ENCODE measurements around the gene PARD3B.
"Not testable (repeated sequence)": the region's sequence is repeated elsewhere in the genome, so short reads cannot be mapped to it uniquely, and the experiment has no call there.

Gene PARD3B

DNA sequence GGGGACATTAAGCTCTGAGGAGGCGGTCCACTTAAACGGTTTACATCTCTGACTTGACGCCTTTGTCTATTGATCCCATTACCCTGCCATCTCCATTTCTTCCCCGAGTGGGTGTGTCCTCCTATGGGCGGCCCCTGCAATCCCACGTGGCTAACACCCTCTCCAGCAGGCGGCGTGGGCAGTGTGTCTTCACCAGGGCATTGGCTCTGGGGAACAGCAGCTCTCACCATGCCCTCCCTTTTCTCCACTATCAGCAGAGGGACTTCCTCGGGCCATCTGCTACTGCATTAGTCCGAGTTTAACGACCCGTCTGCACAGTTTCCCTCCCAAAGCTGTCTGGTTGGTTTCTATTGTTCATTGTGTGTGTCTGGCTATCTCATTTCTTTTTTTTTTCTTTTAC lies 625.1 kb downstream of the PARD3B start:
- peak; percentile 53 for DNase-seq

DNA sequence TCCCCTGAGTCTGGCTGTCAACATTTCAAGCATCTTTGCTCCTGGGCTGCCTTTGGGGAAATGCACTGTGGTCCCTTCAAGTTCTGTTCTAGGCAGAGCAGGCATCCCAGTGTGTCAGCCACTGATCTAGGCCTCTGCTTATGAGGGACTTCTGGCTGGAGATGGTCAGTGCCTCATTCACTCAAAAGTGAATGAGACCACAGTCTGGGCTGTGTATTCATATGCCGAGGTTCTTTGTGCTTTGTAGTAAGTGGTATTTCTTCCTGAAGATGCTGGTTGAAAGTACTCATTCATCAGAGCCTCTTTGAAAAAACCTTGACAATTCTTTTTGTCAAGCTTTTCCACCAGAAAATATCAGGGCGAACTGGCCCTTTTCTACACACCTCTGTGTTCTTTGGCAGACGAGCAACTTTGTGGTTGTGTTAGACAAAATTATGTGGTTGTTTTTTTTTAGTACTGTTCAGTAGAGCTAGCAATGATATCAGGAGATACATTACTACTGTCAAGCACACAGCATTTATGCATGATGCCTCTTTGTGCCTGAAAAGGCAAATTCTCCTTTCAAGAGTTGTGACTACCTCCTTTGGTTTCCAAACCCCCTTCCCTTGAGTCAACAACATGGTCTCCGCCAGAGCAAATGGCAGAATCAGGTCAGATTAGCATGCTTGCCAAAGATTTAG lies 626.1 kb downstream of the PARD3B start:
- DNase-seq: no peak

DNA sequence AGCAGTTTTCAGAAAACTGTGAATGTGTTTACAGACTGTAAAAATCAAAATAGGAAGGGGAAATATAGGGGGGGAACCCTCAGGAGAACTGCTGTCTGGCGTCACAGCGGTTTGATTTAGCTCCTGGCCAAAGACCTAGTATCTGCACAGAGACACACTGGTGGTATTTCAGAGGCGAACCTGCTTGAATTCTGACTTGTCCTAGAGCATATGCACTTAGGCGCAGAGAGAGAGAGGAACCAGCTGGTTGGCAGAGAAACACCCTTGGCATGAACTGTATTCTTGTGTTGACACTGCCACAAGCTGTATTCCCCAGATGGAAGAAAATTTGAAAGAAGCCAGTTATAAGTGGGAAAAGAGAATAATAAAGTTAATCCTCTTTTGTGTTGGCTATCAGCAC lies 630.6 kb downstream of the PARD3B start:
- DNase-seq: no peak

GRCh38 chr2:205176546-205176945 lies 631.3 kb downstream of the PARD3B start:
- no peak for DNase-seq

GRCh38 chr2:205177546-205177945 lies 632.3 kb downstream of the PARD3B start:
- no peak for DNase-seq

DNA sequence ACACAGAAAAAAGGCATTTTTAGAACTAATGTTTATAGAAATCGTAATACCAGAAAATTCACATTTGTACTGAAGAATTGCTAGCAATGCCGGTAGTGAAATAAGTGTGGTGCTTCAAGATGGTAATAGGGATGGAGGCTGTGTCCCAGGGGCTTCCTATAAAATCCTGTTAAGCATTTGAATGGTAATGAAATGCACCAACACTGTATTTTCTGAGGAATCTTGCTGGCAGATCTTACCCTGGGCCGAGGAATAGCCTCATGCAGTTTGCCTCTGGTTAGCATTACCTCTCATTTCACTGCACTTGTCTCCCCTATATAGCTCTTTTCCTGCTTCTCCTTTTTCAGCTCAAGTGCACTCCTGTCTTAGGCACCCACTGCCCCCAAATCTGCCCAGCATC lies 635.5 kb downstream of the PARD3B start:
- no peak for DNase-seq

GRCh38 chr2:205187731-205188130 lies 642.5 kb downstream of the PARD3B start:
- DNase-seq: no peak

DNA sequence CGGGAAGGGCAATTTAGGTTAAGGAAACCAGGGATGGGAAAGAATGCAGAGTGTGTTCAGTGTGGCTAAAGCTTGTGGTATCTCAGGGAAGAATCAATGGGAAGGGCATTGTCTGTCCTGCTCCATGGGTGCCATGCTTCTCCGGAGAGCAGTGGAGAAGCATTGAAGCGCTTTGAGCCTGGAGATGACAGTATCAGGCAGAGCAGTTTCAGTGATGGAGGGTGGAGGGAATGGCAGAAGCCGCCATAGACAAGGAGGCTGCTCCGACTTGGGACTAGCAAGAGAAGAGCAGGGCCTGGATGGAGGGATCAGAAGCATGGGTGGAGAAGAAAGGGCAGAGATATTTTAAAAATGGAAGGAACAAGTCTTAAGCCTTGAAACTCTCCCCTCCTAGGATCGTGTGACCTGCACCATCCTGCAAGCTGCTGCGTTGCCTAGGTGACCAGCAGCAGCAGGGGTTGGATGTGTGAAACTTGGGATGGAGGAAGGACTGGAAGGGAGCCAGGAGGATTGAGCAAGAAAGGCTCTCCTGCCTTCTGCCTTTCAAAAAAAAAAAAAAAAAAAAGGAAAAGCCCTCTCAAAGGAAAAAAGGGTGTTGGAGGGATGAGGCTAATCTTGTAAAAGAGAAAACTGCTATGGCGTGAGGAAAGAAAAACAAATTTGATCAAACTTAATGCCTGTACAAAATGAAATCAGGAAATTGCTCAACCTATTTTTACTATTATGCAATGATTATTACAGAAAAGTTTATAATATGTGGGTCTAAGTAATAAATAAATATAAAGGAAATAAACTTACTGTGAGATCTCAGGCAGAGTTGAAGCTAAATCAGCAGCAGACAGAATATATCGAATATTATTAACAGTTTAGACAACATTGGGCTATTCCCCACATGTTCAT lies 643.2 kb downstream of the PARD3B start:
- no peak for DNase-seq

DNA sequence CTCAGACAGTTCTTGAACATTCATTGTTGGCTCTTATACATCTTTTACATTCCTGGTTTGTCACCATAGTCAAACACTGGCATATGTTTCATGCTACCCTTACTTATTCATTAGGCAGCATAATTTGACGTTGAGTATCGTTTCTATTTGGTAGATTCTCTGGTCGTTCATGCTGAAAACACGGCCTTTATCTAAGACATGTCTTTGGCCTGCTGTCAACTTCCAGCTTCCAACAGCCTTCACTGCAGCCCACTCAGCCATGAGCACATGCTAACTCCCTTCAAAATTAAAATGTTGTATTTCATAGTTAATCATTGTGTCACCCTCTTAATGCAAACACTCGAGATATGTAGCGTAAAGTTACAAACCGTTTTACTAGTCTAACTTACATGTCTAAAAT lies 644.0 kb downstream of the PARD3B start:
- DNase-seq: no peak

DNA sequence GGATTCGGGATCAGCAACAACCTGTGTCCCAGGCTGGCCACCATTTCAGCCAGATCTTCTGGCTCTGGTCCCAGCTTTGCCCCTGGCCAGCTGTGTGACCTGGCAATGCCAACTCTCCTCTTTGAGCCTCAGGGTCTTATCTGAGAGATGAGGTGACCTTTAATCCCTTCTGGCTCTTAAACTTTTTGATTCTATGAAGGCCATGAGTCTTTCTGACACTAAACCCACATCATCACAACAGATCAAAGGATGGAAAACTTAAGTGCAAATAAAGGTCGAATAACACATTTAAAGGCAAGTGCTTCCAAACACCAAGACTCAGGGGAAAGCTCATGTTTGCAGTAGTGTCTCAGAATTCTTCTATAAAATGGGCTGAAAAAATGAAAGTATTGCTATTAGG lies 645.3 kb downstream of the PARD3B start:
- DNase-seq: no peak

DNA sequence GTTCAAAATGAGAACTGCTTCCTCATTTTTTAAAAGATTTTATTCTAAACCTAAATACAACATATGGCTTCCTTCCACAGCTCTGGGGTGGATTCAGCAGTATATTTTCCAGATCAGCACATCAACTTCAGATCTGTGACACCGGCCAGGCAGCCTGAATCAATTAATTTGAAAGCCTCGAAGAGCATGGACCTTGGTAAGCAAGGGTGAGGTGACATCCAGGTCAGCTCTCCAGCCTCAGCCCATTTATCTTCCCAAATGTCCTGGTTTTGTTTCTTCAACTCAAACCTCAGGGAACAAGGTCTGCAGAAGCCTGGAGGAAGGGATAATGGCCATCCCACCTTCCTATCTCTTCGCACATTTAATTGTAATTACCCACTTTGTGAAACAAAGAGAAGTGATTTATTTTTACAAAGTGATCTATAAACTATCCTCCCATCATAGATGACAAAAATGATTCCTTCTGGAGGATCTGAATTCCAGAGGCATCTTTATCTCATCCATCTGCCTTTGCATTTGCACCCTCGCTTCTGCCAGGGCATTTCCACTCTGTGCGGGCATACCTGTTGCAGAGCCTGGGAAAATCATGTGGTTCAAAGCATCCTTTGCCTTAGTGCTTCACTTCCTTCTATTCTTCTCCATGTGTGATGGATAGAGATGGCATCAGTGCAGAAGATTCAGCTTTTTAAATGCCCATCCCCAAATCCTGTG lies 648.0 kb downstream of the PARD3B start:
- no peak for DNase-seq

GRCh38 chr2:205193836-205194228 lies 648.6 kb downstream of the PARD3B start:
- DNase-seq: no peak

GRCh38 chr2:205197468-205198139 lies 652.3 kb downstream of the PARD3B start:
- no peak for DNase-seq

GRCh38 chr2:205198140-205198525 lies 652.9 kb downstream of the PARD3B start:
- DNase-seq: no peak

GRCh38 chr2:205199165-205199850 lies 654.0 kb downstream of the PARD3B start:
- no peak for DNase-seq

GRCh38 chr2:205210494-205210893 lies 665.2 kb downstream of the PARD3B start:
- no peak for DNase-seq

DNA sequence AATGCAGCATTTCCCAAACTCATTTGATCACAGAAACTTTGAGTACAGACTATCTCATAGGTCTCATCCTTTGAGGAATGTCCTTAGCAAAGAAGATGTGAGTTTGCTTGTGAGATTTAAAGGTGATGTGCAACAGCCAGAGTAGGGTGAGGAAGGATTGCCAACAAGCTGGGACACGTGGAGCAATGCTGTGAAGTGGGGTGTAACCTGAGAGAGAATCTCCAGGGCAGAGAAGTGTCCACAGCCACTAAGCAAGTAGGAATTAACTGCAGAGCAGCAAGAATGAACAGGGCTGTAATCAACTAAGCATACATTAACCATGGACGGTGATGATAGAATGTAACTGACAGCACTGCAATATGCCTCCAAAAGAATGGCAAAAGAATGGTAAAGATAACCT lies 667.1 kb downstream of the PARD3B start:
- DNase-seq: no peak

GRCh38 chr2:205216092-205216491 lies 670.8 kb downstream of the PARD3B start:
- DNase-seq: no peak

- DNase-seq: no peak
Measured at GRCh38 chr2:205216580-205216979, 671.3 kb downstream of the PARD3B start.

- DNase-seq: no peak
Measured at GRCh38 chr2:205217004-205217403, 671.7 kb downstream of the PARD3B start.

- DNase-seq: no peak
Measured at GRCh38 chr2:205218056-205218455, 672.8 kb downstream of the PARD3B start.

GRCh38 chr2:205218816-205219215 lies 673.5 kb downstream of the PARD3B start:
- not testable (repeated sequence) for DNase-seq

- DNase-seq: no peak
Measured at GRCh38 chr2:205220559-205220958, 675.3 kb downstream of the PARD3B start.

Data from NCI-H82 (cell line).